ENCODE measurements around the gene PLAC8.

- TF ChIP-seq POLR2A (IDR thresholded peaks at IDR 0.05; ENCODE audit: low read length), result no peak
- no peak for TF ChIP-seq GATA1 (IDR thresholded peaks at IDR 0.05; ENCODE audit: low read depth, low read length)
These were observed 1.7 kb downstream of the PLAC8 start for GRCh38 chr4:83112678-83113428.
